GM12875 (cell line): Measurements from ENCODE around the gene CHRD.

Experiments used
- H3K4me3 ChIP-seq: one replicate; pipeline ENCODE4 v1.5.1; 2011; ENCODE audit warnings: low read depth, low read length, control low read depth
- TF ChIP-seq, protein P1 (sequence below): IDR thresholded peaks from 2 replicates; pipeline ENCODE4 v1.5.1; 2011; ENCODE audit warnings: low read depth, mild to moderate bottlenecking, control low read depth, inconsistent platforms, low read length, moderate library complexity, borderline replicate concordance; ENCODE audit not compliant: insufficient read depth

Gene CHRD

DNA sequence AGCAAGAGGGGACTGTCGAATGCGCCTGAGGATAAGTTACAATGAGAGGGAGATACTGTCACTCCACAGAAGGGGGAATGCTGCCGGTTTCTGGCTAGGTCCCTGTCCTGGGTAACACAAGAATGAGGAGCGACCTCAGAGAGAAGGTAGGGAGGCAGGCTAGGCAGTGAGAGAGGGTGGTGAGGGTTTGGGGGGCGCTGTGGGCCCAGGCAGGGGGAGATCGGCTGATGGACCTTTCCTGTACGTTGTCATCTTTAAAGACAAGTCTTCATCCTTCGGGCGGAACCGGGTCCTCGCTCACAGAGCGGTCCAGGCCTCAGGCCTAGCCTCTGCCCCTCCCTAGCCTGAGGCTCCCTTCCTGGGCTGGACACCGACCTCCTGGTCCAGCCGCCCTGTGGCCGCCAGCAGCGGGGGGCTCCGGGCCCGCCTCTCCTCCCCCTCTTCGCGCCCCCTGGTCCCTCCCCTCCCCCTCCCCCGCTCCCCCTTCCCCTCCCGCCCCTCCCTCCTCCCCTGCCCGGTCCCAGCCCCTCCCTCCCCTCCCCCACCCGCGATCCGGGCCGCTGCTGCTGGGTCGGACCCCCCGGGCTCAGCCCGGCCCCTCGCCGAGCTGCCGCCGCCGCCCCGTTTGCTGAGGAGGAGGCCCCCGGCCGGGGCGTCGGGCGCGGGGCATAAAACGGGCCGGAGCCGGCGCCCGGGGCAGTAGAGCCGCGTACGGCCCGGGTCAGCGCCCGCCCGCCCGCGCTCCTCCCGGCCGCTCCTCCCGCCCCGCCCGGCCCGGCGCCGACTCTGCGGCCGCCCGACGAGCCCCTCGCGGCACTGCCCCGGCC lies at the start of gene CHRD:
CHRD (plus strand) TSS at position 697 of the 827 bp plus-strand sequence. CDS start 265 bp downstream, outside the sequence.
- no peak within 1 kb of the TSS for H3K4me3 ChIP-seq

DNA sequence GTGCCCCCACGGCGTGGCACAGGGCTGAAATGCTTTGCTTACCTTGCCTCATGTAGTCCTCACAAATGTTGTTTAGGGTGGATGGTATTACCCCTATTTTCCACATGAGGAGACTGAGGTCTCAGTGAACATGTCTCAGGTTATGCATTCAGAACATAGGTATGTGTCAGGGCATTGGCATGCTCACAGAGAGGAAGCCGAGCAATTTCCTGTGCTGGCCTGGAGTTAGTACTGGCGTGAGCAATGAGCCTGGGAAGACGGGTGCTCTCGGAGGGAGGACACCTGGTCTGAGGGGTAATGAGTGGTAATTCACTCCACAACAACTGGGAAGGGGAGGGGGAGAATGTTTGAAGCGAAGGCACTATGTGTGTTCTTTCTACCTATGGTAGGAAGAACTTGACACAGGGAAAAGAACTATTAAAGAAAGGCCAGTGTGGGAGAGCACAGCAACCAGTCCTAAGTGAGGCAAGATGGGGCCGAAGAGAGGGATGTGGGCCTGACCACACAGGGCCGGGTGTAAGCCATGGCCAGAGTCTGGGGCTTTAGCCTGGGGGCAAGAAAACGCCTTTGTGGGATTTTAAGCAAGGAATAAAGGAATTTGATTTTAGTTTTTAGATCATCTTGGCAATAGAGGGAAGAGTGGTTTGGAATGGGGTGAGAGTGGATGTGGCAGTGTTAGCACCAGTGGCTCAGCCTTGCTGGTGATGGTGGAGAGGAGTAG lies 47.3 kb upstream of the CHRD start:
- TF ChIP-seq, protein P1, sequence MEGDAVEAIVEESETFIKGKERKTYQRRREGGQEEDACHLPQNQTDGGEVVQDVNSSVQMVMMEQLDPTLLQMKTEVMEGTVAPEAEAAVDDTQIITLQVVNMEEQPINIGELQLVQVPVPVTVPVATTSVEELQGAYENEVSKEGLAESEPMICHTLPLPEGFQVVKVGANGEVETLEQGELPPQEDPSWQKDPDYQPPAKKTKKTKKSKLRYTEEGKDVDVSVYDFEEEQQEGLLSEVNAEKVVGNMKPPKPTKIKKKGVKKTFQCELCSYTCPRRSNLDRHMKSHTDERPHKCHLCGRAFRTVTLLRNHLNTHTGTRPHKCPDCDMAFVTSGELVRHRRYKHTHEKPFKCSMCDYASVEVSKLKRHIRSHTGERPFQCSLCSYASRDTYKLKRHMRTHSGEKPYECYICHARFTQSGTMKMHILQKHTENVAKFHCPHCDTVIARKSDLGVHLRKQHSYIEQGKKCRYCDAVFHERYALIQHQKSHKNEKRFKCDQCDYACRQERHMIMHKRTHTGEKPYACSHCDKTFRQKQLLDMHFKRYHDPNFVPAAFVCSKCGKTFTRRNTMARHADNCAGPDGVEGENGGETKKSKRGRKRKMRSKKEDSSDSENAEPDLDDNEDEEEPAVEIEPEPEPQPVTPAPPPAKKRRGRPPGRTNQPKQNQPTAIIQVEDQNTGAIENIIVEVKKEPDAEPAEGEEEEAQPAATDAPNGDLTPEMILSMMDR = no peak
- H3K4me3 ChIP-seq = no peak overlapping the region

More for the DNA sequence above, at the start of gene CHRD:
- TF ChIP-seq, protein P1 = no peak

DNA sequence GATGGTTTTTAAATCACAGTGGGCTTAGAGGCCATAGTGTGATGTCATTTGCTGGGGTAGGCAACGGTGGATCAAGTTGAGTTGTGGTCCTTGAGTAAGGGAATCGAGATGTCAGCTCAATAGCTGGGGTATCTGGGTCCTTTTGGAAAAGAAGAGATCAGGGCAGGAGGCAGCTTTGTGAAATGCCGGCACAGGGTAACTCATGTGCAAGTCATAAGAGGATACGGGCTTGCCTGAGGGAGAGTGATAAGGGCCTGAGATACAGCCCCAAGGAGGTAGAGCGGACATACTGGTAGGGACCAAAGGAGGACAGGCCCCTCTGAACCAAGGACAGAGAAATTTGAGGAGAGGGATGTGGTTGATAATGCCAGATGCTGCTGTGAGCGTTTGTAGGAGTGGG lies 46.7 kb upstream of the CHRD start:
- TF ChIP-seq, protein P1 = no peak
- H3K4me3 ChIP-seq = no peak overlapping the region

DNA sequence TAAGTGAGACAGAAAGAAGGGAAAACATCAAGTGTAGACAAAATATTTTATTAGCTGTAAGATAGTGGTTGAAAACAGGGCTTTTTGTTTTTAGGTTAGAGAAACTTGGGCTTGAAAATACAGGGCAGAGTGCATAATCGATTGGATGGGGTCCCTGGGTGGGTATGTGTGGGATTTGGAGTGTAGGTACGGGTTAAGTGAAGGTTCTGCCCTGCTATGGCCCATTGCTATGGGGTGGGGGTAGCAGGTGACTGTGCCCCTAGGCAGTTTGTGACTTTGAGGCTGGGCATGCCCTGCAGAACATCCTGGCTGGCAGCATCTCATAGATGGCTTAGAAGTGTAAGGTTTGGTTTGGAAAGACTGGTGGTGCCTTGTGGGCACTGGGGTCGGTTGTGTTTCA lies 46.2 kb upstream of the CHRD start:
- TF ChIP-seq, protein P1 = no peak
- no peak overlapping the region for H3K4me3 ChIP-seq

DNA sequence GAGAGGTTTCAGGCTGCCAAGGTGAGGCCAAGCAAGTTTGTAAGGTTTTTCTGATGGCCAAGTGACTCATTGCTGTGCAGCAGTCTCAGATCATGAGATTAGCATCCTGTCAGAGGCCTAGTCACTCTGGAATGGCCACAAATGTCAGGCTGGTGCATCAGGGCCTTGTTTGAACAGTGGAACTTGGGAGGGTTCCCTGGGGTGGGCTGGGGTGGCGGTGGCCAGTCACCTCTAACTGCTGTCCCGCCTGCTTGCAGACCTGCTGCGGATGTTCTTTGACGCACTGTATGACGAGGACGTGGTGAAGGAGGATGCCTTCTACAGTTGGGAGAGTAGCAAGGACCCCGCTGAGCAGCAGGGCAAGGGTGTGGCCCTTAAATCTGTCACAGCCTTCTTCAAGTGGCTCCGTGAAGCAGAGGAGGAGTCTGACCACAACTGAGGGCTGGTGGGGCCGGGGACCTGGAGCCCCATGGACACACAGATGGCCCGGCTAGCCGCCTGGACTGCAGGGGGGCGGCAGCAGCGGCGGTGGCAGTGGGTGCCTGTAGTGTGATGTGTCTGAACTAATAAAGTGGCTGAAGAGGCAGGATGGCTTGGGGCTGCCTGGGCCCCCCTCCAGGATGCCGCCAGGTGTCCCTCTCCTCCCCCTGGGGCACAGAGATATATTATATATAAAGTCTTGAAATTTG lies 45.2 kb upstream of the CHRD start:
- TF ChIP-seq, protein P1 = no peak
- no peak overlapping the region for H3K4me3 ChIP-seq

DNA sequence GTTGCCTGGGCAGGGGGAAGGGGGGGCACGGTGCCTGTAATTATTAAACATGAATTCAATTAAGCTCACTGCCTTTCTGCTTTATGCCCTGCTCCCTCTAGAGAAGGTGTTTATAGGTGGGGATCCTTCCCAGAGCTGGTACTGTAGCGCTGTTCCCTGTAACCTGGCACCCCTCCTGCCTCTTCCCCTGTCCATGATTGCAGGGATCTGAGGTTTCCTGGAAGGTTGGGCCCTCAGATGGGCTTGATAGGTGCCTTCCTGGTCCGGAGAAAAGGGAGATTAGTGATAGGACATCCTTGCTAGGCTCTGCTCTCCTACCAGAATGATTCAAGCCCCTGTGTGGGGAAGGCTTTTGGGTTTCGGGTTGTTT lies 44.6 kb upstream of the CHRD start:
- TF ChIP-seq, protein P1 = no peak
- H3K4me3 ChIP-seq = no peak overlapping the region
